ENCODE data around the gene NUMA1.
A peak's percentile ranks its signal among the peaks of the same experiment; 100 is the strongest.

Gene NUMA1

GRCh38 chr11:72080326-72081183, at the start of gene NUMA1, which contains the start of gene LRRC51:
Gene NUMA1, minus strand, starts transcription at chr11:72080542. Its CDS starts 44,599 bp downstream, at chr11:72035943.
Gene LRRC51, plus strand, starts transcription at chr11:72080850. Its CDS starts 8,234 bp downstream, at chr11:72089084.
- DNase-seq, result peak; percentile 99

- DNase-seq, result no peak
Measured at GRCh38 chr11:72129381-72129780, 49.0 kb upstream of the NUMA1 start.

GRCh38 chr11:72127923-72128322, 47.6 kb upstream of the NUMA1 start:
- no peak for DNase-seq

- DNase-seq, result no peak
Measured at GRCh38 chr11:72125956-72126355, 45.6 kb upstream of the NUMA1 start.

GRCh38 chr11:72124046-72124445, 43.7 kb upstream of the NUMA1 start:
- no peak for DNase-seq

GRCh38 chr11:72123117-72123653, 42.8 kb upstream of the NUMA1 start:
- DNase-seq, result no peak

- DNase-seq, result no peak
Measured at GRCh38 chr11:72122607-72123006, 42.3 kb upstream of the NUMA1 start.

GRCh38 chr11:72120930-72121329, 40.6 kb upstream of the NUMA1 start:
- no peak for DNase-seq

GRCh38 chr11:72119198-72119597, 38.9 kb upstream of the NUMA1 start:
- no peak for DNase-seq

GRCh38 chr11:72116019-72116755, 35.8 kb upstream of the NUMA1 start:
- DNase-seq, result no peak

GRCh38 chr11:72114570-72114969, 34.2 kb upstream of the NUMA1 start:
- DNase-seq, result no peak

GRCh38 chr11:72112978-72113808, 32.9 kb upstream of the NUMA1 start:
- no peak for DNase-seq

- DNase-seq, result peak; percentile 98
Measured at GRCh38 chr11:72112143-72112977, 32.0 kb upstream of the NUMA1 start, which contains the start of gene ANAPC15. Gene ANAPC15, minus strand, starts transcription at chr11:72112695. Its CDS starts 1,419 bp downstream, at chr11:72111276.

- no peak for DNase-seq
Measured at GRCh38 chr11:72111300-72112142, 31.2 kb upstream of the NUMA1 start.

- no peak for DNase-seq
Measured at GRCh38 chr11:72105888-72106287, 25.5 kb upstream of the NUMA1 start, which contains the start of gene TOMT. Gene TOMT, plus strand, starts transcription at chr11:72105924. Its CDS starts 28 bp downstream, at chr11:72105952.

GRCh38 chr11:72103754-72104167, 23.4 kb upstream of the NUMA1 start:
- DNase-seq, result no peak

GRCh38 chr11:72102946-72103753, 22.8 kb upstream of the NUMA1 start, which contains the start of gene LAMTOR1:
Gene LAMTOR1, minus strand, starts transcription at chr11:72103297. Its CDS starts 73 bp downstream, at chr11:72103224.
- DNase-seq, result peak; percentile 95 to 97

- no peak for DNase-seq
Measured at GRCh38 chr11:72102631-72102945, 22.2 kb upstream of the NUMA1 start.

GRCh38 chr11:72102162-72102561, 21.8 kb upstream of the NUMA1 start:
- no peak for DNase-seq

GRCh38 chr11:72100462-72100861, 20.1 kb upstream of the NUMA1 start:
- no peak for DNase-seq
